HEK293T (cell line): ENCODE measurements around the gene ADCY2.

Experiments
- CTCF ChIA-PET: fragments of 350-600 bp; formaldehyde crosslinking; extraction: SDS; loops from one replicate; lab custom pipeline; 2021; ENCODE audit warnings: antibody characterized with exemption, inconsistent platforms; lab: Yijun Ruan, JAX
- POLR2A ChIA-PET: fragments of 350-600 bp; formaldehyde crosslinking; extraction: SDS; loops from one replicate; lab custom pipeline; 2020; ENCODE audit warnings: antibody characterized with exemption, inconsistent platforms; lab: Yijun Ruan, JAX
- DNase-seq: peaks from one replicate; pipeline ENCODE4 v3.0.0; 2012; ENCODE audit warnings: mixed read lengths; ENCODE audit errors: extremely low spot score
- ARNT ChIP-seq: fragments of 450-650 bp; IDR thresholded peaks from 2 replicates; pipeline ENCODE4 v1.6.1; 2017; ENCODE audit warnings: mild to moderate bottlenecking
- BHLHE40 ChIP-seq: fragments of 450-650 bp; IDR thresholded peaks from 2 replicates; pipeline ENCODE4 v1.6.1; 2016; ENCODE audit warnings: mild to moderate bottlenecking, moderate library complexity, borderline replicate concordance
- CTBP1 ChIP-seq: fragments of 450-650 bp; IDR thresholded peaks from 2 replicates; pipeline ENCODE4 v1.6.1; 2016; ENCODE audit warnings: borderline replicate concordance
- ELF4 ChIP-seq: fragments of 450-650 bp; IDR thresholded peaks from 2 replicates; pipeline ENCODE4 v1.6.1; 2017; ENCODE audit warnings: antibody characterized with exemption
- FOXA1 ChIP-seq: fragments of 450-650 bp; IDR thresholded peaks from 2 replicates; pipeline ENCODE4 v1.6.1; 2016; ENCODE audit warnings: mild to moderate bottlenecking
- FOXK2 ChIP-seq: fragments of 450-650 bp; IDR thresholded peaks from 2 replicates; pipeline ENCODE4 v1.6.1; 2016; ENCODE audit warnings: mild to moderate bottlenecking
- FOXM1 ChIP-seq: fragments of 450-650 bp; IDR thresholded peaks from 2 replicates; pipeline ENCODE4 v1.6.1; 2017; ENCODE audit warnings: mild to moderate bottlenecking, borderline replicate concordance
- HDGF ChIP-seq: fragments of 450-650 bp; IDR thresholded peaks from 2 replicates; pipeline ENCODE4 v1.6.1; 2017; ENCODE audit warnings: antibody characterized with exemption, borderline replicate concordance
- L3MBTL2 ChIP-seq: fragments of 450-650 bp; conservative IDR thresholded peaks from 2 replicates; pipeline ENCODE4 v1.6.1; 2016; ENCODE audit warnings: mild to moderate bottlenecking
- LEF1 ChIP-seq: fragments of 450-650 bp; IDR thresholded peaks from 2 replicates; pipeline ENCODE4 v1.6.1; 2017; ENCODE audit warnings: mild to moderate bottlenecking, borderline replicate concordance
- NFRKB ChIP-seq: fragments of 450-650 bp; IDR thresholded peaks from 2 replicates; pipeline ENCODE4 v1.6.1; 2016; ENCODE audit warnings: mild to moderate bottlenecking, moderate library complexity
- SP1 ChIP-seq: fragments of 450-650 bp; IDR thresholded peaks from 2 replicates; pipeline ENCODE4 v1.6.1; 2017
- SUZ12 ChIP-seq: fragments of 450-650 bp; IDR thresholded peaks from 2 replicates; pipeline ENCODE4 v1.6.1; 2016; ENCODE audit warnings: mild to moderate bottlenecking
- TARDBP ChIP-seq: fragments of 450-650 bp; IDR thresholded peaks from 2 replicates; pipeline ENCODE4 v1.6.1; 2016
- ZNF384 ChIP-seq: fragments of 450-650 bp; IDR thresholded peaks from 2 replicates; pipeline ENCODE4 v1.6.1; 2016
- TF ChIP-seq, protein P1 (sequence below): fragments of 450-650 bp; IDR thresholded peaks from 2 replicates; pipeline ENCODE4 v1.6.1; 2016

The ADCY2 gene

DNA sequence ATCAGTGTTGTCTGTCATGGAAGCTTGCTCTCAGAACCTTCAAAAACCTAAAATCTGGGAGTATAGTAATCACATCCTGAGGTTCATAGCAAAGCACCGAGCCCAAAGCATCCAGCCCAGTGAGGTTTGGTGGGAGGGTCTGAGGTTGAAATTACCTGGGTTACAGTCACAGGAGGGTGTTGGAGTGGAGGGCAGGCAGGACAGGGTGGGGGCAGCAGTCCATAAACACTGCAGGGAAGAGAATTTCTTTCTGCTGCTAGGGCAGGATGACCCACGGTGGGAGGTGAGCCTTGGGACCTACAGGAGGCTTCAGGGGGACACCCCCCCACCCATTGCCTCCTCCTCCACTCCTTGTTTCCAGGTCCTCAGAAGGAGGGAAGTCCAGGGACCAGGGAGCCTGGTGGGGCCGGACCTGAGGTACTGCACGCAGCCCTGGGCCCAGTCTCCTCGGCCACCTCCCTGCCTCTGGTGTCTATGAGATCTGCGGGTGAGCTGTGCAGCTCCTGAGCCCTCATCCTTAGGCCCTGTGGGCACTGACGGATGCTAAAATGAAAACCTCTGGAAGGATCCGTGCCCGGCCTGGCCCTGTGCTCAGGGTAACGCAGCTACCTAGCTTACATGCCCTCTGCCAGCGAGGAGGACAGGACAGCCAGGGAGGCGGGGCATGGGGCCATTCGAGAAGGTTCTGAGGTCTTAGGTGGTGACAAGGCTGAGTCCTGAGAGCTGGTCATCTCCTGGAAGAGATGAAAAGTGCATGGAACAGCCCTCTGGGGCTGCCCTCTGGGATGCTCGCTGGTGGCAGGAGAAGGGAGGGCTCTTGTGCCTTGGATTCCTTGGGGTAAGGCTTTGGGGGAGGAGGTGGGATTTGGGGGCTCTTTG, 1.8 kb upstream of the ADCY2 start:
- DNase-seq: no peak
- TF ChIP-seq FOXK2 (no peak), L3MBTL2 (no peak), ZNF384 (no peak), CTBP1 (no peak), TARDBP (no peak), FOXA1 (no peak), HDGF (no peak), BHLHE40 (no peak), SUZ12 (no peak), ELF4 (no peak), NFRKB (no peak), FOXM1 (no peak), ARNT (no peak), LEF1 (no peak), SP1 (no peak)
- TF ChIP-seq, protein P1, sequence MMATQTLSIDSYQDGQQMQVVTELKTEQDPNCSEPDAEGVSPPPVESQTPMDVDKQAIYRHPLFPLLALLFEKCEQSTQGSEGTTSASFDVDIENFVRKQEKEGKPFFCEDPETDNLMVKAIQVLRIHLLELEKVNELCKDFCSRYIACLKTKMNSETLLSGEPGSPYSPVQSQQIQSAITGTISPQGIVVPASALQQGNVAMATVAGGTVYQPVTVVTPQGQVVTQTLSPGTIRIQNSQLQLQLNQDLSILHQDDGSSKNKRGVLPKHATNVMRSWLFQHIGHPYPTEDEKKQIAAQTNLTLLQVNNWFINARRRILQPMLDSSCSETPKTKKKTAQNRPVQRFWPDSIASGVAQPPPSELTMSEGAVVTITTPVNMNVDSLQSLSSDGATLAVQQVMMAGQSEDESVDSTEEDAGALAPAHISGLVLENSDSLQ: no peak
- POLR2A ChIA-PET: no interaction called here
- CTCF ChIA-PET: no interaction called here

DNA sequence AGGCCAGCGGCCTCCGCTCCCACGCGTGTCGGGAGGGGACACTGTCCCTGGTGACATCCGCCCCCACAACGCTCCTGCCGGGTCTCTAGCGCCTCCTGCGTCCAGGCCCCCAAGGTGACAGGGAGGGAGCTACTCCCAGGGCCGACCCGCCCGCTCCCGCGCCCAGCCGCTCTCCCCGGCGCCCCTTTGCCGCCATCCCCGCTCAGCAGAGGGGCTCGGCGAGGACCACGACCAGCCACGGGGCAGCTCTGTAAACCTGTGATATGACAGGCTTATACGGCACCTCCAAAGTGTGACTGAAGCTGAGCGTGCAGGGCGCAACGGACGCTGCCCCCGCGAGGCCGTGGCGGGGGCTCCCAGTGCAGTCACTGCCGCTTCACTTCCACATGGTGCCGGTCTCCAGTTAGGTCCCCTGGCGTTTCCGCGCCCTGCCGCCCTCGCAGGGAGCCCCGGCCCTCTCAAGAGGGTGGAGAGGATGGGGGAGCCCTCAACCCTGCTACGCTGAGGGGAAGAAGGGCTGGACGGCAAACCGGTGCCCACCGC, 978 bp upstream of the ADCY2 start:
- CTCF ChIA-PET: no interaction called here
- no peak for TF ChIP-seq FOXM1
- TF ChIP-seq ARNT: no peak
- TF ChIP-seq, protein P1: no peak
- no peak for TF ChIP-seq NFRKB
- TF ChIP-seq HDGF: no peak
- TF ChIP-seq SUZ12: no peak
- no peak for TF ChIP-seq BHLHE40
- no peak for TF ChIP-seq TARDBP
- TF ChIP-seq LEF1: no peak
- no peak for TF ChIP-seq FOXA1
- TF ChIP-seq L3MBTL2: no peak
- no peak for TF ChIP-seq CTBP1
- TF ChIP-seq FOXK2: no peak
- no peak for DNase-seq
- POLR2A ChIA-PET: no interaction called here

DNA sequence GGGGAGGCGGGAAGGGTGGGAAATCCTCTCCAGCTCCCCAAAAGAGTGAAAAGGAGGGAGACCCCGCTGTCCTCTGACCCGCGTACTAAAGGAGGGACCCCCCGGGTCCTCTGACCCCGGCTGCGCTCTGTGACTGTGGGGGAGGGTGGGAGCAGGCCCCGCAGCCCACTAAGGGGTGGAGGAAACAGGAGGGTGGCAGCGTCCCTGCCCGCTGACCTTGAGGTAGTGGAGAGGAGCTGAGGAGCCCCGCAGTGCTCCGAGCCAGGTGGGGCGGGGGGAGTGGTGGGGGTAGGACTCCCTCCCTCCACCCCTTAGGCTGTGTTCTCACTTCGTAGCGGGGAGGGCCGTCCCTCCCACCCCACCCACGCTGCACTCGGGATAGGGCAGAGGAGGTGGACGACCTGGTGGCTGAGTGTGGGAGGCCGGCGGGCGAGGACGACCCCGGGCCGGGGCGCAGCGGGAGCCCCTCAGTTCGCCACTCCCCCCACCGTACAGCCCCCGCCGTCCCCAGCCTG, 449 bp upstream of the ADCY2 start:
- ChIA-PET CTCF (no interaction called here), POLR2A (no interaction called here)
- no peak for DNase-seq
- TF ChIP-seq ARNT (no peak), SUZ12 (no peak), ZNF384 (no peak), CTBP1 (no peak), SP1 (no peak), HDGF (no peak), LEF1 (no peak), ELF4 (no peak), L3MBTL2 (no peak), FOXK2 (no peak), TARDBP (no peak), BHLHE40 (no peak), FOXM1 (no peak), NFRKB (no peak), FOXA1 (no peak)
- TF ChIP-seq, protein P1: no peak

DNA sequence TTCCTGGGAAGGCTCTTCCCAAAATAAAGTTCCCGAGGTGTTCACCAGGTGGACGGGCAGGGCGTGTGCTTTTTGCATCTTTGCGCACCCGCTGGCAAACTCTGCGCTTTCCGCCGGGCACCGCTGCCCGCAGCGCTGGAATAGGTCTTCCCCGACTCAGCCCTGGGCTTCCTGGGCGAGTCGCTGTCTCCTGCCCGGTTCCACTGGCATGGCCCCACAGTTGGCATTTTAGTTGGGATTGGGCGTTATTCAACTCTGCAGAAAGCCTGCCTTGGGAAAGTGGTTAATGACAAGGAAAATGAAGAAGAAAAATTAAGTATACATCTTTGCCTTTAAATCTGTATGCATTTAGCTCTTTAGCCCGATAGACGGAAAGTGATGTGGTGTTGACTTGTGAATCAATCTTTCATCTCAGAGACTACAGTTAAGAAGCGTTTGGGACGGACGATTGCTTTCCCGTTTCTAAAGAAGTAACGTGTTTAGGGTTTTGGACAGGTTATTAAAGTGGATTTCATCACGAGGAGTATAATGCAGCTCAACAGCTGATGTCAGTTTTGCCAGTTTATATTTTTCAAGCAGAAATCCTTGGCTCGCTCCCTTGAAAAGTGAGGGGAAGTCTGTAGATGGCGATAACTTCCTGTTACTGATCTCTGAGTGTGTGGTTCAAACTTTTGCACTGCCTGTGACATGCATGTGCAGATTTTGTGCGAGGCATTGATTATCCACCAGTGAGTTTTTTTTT, 946 bp downstream of the ADCY2 start:
- ChIA-PET CTCF (no interaction called here), POLR2A (no interaction called here)
- DNase-seq: no peak
- no peak for TF ChIP-seq FOXM1
- TF ChIP-seq HDGF: no peak
- no peak for TF ChIP-seq TARDBP

DNA sequence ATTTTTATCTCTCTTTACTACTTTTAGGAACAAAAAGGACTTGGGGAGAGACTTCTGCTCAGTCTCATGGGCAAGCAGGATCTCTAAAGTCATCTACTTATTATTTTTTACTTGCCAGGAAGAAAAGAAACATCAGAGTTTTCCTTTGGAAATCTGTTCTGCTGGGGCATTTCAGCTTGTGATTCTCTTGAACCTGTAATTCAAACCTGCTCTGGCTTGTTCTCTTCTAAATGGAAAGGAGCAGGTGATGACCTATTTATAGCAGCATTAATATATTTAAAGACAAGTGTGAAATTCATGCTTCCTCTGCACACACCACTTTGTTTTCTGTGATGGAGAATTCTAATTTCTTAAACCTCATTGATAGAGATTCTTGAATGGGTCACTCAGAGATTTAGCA, 2.0 kb downstream of the ADCY2 start:
- CTCF ChIA-PET: no interaction called here
- DNase-seq: no peak
- POLR2A ChIA-PET: no interaction called here

More for the DNA sequence above, 2.0 kb downstream of the ADCY2 start:
- no peak for TF ChIP-seq ZNF384
- TF ChIP-seq L3MBTL2: no peak
- no peak for TF ChIP-seq HDGF
- no peak for TF ChIP-seq LEF1
- no peak for TF ChIP-seq CTBP1
- no peak for TF ChIP-seq FOXK2
- no peak for TF ChIP-seq TARDBP
- TF ChIP-seq FOXM1: no peak
- no peak for TF ChIP-seq ARNT
- TF ChIP-seq, protein P1: no peak
- TF ChIP-seq NFRKB: no peak
